H54 (cell line): Measurements from ENCODE around the gene UBAC2.
"Not testable (repeated sequence)": the region's sequence is repeated elsewhere in the genome, so short reads cannot be mapped to it uniquely, and the experiment has no call there.

ENCODE experiments used
- DNase-seq: peaks from one replicate; pipeline ENCODE4 v3.0.0; 2011; ENCODE audit warnings: low spot score, mixed read lengths; ENCODE audit not compliant: insufficient read length
- FAIRE-seq: peaks from 3 replicates; lab custom pipeline; 2011; peaks lifted over from hg19 to GRCh38; lab: Jason Lieb, UNC
- POLR2A ChIP-seq: IDR thresholded peaks from 2 replicates; pipeline ENCODE4 v1.6.1; 2011; ENCODE audit warnings: low read depth, mild to moderate bottlenecking, low read length

Gene UBAC2

DNA sequence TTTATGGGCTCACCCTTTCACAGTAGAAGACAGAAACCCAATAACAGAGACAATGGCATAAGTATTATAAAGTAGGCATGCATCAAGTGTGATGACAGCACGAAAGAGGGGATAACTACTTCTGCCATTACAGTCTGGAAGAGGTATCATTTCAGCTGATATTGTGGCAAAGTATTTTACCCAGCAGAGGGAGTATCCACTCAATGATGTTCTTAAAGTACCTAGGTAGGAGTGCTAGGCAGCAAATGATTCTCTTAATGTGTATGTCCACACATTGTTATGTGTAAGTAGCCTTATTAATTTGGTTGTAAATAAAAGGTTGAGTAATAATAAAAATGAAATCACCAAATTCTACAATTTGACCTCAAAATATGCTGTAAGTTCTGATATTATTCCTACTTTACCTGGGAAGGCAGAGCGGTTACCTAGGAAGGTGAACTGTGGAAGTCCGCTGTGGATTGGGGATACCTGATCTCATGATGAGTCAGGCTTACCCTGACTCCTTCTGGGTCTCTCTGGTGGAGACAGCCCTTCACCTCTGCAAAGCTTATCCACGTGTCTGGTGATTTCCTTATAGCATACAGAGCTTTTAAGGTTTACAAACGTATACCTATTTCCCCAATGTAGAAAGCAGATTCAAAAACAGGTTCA is 4.1 kb upstream of the UBAC2 start:
- TF ChIP-seq POLR2A = no peak
- FAIRE-seq = peak; percentile 87
- no peak for DNase-seq

DNA sequence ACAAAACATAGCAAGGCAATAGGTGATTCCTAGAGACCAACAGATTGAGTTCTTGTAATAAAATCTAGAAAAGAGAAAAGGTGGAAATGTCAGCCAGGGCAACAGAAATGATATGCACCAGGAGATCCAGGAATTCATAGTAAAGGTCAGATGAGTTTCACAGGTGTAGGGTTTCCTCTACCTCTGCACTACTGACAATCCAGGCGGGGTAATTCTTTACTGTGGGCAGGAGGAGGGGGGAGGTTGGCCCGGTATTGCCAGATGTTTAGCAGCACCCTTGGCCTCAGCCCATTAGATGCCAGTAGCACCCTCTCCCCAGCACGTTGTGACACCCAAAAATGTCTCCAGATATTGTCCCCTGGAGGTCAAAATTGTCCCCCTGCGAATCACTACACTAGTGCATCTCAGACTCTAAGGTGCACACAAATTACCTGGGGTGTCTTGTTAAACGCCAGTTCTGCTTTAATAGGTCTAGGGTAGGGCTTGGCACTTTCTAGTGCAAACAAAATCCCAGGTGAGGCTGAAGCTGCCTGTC is 3.5 kb upstream of the UBAC2 start:
- TF ChIP-seq POLR2A = no peak
- FAIRE-seq (no peak), DNase-seq (no peak)

DNA sequence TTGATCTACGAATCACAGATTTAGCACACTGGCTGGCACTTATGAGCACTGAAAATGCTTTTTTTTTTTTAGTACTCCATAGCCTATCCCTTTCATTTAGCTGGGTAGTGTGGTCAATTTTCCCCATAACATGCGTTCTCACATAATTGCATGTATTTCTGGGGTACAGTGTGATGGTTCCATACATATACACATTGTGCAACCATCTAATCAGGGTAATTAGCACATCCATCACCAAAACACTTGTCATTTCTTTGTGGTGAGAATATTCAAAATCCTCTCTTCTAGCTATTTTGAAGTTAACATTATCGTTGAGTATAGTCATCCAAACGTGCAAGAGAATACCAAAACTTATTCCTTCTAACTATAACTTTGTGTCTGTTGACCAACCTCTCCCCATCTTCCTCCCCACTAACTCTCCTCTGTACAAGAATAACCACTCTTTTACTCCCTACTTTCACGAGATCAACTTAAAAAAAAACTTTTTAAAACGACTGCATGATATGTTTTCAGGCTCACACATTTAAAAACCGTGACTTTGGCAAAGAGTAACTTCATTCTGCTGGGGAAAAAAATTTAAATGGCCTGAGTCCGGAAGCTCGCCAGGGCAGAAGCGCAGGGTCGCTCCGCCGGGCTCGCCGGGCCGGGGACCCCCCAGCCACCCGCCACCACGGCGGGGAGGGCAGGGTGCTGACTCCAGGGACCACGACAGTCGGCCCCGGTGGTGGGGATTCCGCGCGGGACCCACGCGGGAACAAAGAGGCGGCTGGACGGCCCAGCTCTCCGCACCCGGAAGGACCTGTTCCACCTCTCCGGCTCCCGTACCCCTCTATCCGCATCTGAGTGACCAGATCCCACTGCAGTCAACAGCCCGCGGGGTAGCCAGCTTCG is 868 bp upstream of the UBAC2 start:
- FAIRE-seq (peak; percentile 87), DNase-seq (no peak)
- TF ChIP-seq POLR2A = no peak

DNA sequence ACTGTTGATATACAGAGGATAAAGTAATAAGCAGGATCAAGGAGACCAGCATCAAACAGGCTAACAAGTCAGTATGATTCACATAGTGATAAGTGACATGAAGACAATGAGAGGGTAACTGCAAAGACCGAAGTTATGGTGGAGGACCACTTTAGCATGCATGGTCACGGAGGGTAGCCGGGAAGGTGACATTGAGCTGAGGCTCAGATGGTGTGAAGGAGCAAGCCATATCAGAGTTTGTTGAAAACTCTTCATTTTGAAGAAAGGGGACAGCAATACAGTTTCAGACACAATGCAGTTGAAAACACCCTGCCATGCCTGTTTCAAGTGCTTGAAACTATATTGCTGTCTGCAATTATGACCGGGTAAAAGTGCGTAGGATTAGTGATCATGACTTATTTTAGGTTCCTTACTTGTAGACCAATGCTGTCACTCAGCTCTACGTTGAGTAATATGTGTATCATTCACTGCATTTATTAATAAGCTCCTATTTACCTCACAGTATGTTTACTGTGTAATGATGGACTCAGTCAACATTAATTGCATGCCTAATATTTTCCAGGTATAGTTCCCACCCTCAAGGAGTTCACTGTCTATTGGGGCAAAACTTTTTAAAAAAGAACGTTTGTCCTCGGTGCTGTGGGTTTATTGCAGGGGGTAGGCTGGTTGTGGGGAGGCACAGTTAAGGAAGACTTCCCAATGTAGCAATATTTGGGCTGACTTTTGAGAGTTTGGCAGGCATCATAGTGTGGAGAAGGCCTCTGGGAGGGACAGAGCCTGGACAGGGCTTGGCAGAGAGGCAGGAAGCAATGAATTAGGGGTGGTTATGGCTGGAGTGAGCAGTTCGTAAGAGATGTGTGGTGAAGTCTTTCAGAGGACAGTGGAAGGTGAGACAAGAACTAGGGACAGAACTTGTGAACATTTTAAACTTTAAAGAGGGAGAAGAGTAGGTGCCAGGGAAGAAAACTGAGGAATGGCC is 3.2 kb downstream of the UBAC2 start:
- peak; percentile 62 for FAIRE-seq
- DNase-seq = no peak
- no peak for TF ChIP-seq POLR2A

DNA sequence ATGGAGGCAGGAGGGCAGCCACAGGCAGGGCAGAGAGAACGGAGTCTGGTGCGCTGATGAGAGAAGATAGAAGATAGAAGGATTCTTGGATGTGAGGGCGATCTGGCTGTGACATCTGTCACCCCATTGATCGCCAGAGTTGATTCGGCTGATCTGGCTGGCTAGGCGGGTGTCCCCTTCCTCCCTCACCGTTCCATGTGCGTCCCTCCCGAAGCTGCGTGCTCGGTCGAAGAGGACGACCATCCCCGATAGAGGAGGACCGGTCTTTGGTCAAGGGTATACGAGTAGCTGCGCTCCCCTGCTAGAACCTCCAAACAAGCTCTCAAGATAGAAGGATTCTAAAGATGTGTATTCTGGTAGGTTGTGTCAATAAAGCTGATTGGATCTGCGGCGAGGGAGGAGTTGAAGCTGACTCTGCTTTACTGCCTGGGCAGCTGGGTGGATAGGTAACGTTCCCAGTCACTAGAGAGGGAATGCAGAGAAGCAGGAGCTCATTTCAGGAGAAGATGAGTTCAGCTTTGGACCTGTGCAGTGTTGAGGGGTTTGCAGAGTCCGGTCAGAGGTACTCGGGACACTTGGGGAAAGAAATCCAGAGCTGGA is 5.1 kb downstream of the UBAC2 start:
- FAIRE-seq = no peak
- TF ChIP-seq POLR2A = no peak
- DNase-seq = no peak

DNA sequence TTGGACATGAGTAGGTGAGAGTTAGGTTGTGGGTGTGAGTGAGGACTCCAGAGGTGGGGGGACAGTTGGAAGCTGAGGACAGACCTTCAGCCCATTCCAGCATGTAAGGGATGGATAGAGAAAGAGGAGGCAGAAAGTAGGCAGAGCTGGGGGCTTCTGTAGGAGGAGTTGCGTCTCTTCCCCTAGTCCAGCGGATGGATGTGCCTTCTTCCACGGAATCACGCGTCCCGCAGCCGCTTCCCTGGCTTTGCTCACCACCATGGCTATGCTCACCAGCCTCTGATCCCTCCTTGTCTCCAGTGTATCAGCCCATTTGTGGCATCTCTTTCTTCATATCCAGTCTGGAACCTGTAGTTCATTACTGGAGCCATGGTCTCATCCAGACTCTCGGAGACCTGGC is 5.6 kb downstream of the UBAC2 start:
- DNase-seq (no peak), FAIRE-seq (no peak)
- TF ChIP-seq POLR2A = no peak

DNA sequence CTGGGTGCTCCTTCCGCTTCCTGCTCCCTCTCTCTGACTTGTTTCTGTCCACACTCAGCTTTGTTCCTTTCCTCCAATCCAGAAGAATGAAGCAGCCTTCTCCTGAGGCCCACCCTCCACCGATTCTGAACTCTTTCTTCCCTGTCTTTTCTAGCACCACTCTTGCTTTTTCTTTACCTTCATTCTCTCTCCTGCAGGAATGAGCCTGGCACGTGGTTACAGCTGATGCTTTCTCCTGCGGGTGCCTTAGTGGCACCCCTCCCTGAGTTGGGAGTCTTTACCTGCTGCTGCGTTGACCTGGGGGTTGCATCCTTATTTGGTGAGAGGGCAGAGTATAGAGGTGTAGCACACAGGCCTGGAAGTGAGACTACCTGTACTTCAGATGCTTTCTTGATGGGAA is 6.2 kb downstream of the UBAC2 start:
- FAIRE-seq (no peak), DNase-seq (no peak)
- TF ChIP-seq POLR2A = no peak

DNA sequence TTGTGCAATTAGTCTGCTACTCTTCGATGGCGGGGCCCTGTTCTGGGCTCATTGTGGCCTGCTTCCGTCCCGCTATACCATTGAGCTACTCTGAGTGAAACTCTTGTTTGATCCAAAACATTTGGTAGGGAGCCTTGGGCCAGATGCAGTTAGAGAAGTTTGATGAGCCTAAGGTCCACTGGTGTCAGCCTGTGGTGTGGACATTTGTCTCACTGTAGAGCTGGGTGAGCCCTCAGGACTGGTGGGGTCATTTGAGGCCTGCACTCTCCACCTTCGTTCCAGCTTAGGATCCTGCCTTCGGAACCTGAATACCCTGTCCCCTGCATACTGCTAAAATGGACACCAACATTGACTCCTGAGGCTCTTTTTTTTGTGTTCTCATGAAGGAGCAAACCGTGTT is 6.9 kb downstream of the UBAC2 start:
- FAIRE-seq (no peak), DNase-seq (no peak)
- no peak for TF ChIP-seq POLR2A

DNA sequence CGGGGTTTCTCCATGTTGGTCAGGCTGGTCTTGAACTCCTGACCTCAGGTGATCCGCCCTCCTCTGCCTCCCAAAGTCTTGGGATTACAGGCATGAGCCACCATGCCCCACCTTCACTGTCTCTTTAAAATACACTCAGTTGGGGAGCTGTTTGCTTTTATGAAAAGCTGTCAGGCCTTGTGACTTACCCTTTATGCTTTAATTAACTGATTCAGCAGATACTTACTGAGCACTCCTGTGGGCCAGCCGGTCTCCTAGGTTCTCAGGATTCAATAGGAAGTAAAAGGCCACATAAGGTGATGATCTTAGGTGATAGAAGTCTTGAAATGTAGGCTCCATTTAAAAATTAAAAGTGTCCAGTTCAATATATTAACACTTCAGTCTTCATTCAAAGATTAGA is 7.5 kb downstream of the UBAC2 start:
- no peak for TF ChIP-seq POLR2A
- no peak for DNase-seq
- no peak for FAIRE-seq

DNA sequence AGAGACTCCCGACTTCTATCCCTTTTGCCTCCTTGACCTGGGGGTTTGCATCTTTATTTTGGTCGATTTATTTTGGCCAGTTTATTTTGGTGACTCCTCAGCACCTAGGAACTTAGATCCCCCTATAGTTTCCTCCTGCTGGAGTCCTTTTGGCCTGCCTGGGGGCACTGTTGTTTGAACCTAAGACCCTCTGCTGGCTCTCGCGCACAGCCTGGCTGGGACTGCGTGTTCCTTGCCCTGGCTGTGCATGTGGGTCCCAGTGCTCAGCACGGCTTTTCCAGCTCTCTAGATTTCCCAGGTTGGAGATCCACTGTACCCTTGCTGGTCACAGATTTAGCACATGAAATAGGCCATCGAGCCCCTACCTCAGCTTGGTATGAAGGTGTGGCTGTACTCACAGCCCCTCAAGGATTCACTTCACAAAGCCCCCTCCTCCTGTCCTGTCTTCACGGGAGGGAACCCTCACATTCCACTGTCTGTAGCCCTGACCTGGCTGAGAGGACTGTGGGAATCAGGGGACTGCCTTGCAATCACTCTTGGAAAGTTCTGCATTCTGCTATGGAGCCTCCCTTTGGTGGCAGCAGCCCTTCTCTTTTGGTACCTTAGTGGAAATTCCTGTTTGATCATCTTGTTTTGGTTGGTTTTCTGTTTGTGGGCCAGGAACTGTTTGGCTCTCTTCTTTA is 8.3 kb downstream of the UBAC2 start:
- FAIRE-seq = no peak
- no peak for TF ChIP-seq POLR2A

DNA sequence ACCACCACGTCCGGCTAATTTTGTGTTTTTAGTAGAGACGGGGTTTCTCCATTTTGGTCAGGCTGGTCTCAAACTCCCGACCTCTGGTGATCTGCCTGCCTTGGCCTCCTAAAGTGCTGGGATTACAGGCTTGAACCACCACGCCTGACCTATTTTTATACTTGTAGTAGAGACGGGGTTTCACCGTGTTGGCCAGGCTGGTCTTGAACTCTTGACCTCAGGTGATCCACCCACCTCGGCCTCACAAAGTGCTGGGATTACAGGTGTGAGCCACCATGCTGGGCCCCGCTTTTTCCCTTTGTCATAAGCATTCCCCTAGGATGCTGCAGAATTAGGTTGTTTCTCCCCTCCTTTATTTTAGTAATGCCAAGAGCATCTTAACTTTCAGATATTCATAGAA is 10.0 kb downstream of the UBAC2 start:
- not testable (repeated sequence) for DNase-seq, FAIRE-seq

More for the DNA sequence above, 8.3 kb downstream of the UBAC2 start:
- no peak for DNase-seq

DNA sequence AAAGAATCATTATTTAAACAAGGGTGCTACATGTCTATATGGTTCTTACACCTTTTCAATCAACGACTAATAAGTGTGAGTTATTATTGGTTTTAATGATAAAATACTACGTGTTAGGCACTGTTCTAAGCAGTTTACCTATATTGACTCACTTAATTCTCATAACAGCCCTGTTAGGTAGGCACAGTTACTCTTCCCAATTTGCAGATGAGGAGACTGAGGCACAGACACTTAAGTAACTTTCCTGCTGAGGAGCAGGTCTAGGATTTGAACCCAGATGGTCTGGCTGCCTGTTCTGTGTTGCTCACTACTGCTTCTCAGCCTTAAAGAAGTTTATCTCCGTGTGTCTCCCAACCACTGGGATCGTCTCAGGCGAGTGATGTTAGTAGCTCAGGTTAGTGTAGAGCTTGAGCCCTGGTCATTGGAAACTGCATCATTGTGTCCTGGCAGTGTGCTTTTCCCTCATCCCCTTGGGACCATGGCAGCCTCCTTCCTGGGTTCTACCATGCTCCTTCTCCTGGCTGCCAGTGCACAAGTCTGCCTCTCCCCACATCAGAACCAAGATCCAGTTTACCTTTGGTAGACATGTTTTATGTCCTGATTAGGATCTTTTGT is 10.9 kb downstream of the UBAC2 start:
- peak; percentile 82 for FAIRE-seq
- no peak for DNase-seq
- no peak for TF ChIP-seq POLR2A
